Erythroblast (primary cell): Measurements from ENCODE around the gene OR13H1.
"Not testable (repeated sequence)": the region's sequence is repeated elsewhere in the genome, so short reads cannot be mapped to it uniquely, and the experiment has no call there.

Experiments used
- GATA1 ChIP-seq: IDR thresholded peaks from 2 replicates; pipeline ENCODE4 v1.6.1; 2011; ENCODE audit warnings: low read depth, mild to moderate bottlenecking, control low read depth, low read length, moderate library complexity
- POLR2A ChIP-seq: IDR thresholded peaks from 2 replicates; pipeline ENCODE4 v1.6.1; 2011; ENCODE audit warnings: mild to moderate bottlenecking, low read length

- not testable (repeated sequence) for TF ChIP-seq POLR2A, GATA1
These were observed 42.3 kb upstream of the OR13H1 start for GRCh38 chrX:131501556-131501955.
